Measurements from ENCODE around the gene TMBIM1.
A peak's percentile ranks its signal among the peaks of the same experiment; 100 is the strongest.

TMBIM1 gene

DNA sequence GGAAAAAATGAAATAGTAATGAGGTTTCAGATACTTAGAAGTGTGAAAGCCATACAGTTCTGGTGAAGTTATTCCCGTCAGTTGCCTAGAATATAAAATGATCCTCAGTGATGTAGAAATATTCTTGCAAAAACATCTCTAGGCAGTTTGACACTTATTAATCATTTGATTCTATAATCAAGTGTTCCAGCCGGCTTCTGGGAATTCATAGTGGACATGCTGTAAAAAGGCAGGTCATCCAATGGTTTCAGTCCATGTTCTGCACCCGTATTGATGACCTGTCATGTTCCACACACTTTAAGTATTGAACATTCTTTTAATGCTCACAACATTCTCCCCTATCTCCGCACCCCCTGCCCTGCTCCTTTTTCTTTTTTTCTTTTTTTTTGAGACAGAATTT is 55.5 kb downstream of the TMBIM1 start:
- H3K9me3 ChIP-seq (ENCODE audit: control insufficient read depth, low read length): no peaks in the 10 kb centered on the region
- no peak overlapping the region for H3K9ac ChIP-seq (ENCODE audit: low read length)
- no peak for DNase-seq (ENCODE audit: low read depth)
- H3K4me3 ChIP-seq (ENCODE audit: low read length): no peak overlapping the region
- peaks cover 8% of the 10 kb centered on the region for H3K4me1 ChIP-seq (ENCODE audit: control insufficient read depth, insufficient read depth, low read length)
- no peaks in the 10 kb centered on the region for H3K27me3 ChIP-seq (replicated peaks; ENCODE audit: control insufficient read depth, insufficient read depth, low read length)
- H3K36me3 ChIP-seq (ENCODE audit: control insufficient read depth, insufficient read depth, low read length, severe bottlenecking): peaks cover 97% of the 10 kb centered on the region

GRCh38 chr2:218235017-218235416 is 57.3 kb downstream of the TMBIM1 start:
- Histone ChIP-seq H3K4me3 (ENCODE audit: low read length) (no peak overlapping the region), H3K9ac (ENCODE audit: low read length) (peak overlapping the region; percentile 24), H3K27me3 (replicated peaks; ENCODE audit: control insufficient read depth, insufficient read depth, low read length) (no peaks in the 10 kb centered on the region), H3K4me1 (ENCODE audit: control insufficient read depth, insufficient read depth, low read length) (peaks cover 19% of the 10 kb centered on the region), H3K9me3 (ENCODE audit: control insufficient read depth, low read length) (no peaks in the 10 kb centered on the region), H3K36me3 (ENCODE audit: control insufficient read depth, insufficient read depth, low read length, severe bottlenecking) (peaks cover 97% of the 10 kb centered on the region)
- DNase-seq (ENCODE audit: low read depth): no peak

GRCh38 chr2:218234521-218234920 is 57.8 kb downstream of the TMBIM1 start:
- no peak overlapping the region for H3K4me3 ChIP-seq (ENCODE audit: low read length)
- H3K9ac ChIP-seq (ENCODE audit: low read length): peak overlapping the region; percentile 24
- DNase-seq (ENCODE audit: low read depth): no peak
- H3K9me3 ChIP-seq (ENCODE audit: control insufficient read depth, low read length): no peaks in the 10 kb centered on the region
- no peaks in the 10 kb centered on the region for H3K27me3 ChIP-seq (replicated peaks; ENCODE audit: control insufficient read depth, insufficient read depth, low read length)
- peaks cover 24% of the 10 kb centered on the region for H3K4me1 ChIP-seq (ENCODE audit: control insufficient read depth, insufficient read depth, low read length)
- H3K36me3 ChIP-seq (ENCODE audit: control insufficient read depth, insufficient read depth, low read length, severe bottlenecking): peaks cover 97% of the 10 kb centered on the region

- Histone ChIP-seq H3K4me3 (ENCODE audit: low read length) (no peak overlapping the region), H3K9me3 (ENCODE audit: control insufficient read depth, low read length) (no peaks in the 10 kb centered on the region), H3K36me3 (ENCODE audit: control insufficient read depth, insufficient read depth, low read length, severe bottlenecking) (peaks cover 96% of the 10 kb centered on the region), H3K9ac (ENCODE audit: low read length) (no peak overlapping the region), H3K4me1 (ENCODE audit: control insufficient read depth, insufficient read depth, low read length) (peaks cover 31% of the 10 kb centered on the region), H3K27me3 (replicated peaks; ENCODE audit: control insufficient read depth, insufficient read depth, low read length) (no peaks in the 10 kb centered on the region)
- DNase-seq (ENCODE audit: low read depth): no peak
These were observed 58.8 kb downstream of the TMBIM1 start for GRCh38 chr2:218233543-218233942.

DNA sequence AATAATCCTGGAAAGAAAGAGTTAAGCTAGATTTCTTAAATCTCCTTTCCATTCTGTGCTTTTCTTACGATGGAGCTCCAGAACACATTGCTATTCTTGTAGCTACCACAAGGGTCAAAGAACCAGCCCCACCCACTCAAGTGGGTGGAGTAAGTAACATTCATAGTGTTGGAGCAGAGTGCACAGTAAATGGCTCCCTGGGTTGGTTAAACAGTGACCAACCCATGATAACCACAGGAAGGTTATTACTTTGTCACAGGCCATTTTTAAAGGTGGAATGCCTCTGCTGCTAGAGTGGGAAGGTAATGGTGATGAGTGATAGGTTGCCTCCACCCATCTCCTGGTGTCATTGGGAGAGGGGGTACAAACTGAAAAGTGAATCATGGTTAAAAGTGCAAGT is 61.4 kb downstream of the TMBIM1 start:
- H3K4me1 ChIP-seq (ENCODE audit: control insufficient read depth, insufficient read depth, low read length): peaks cover 33% of the 10 kb centered on the region
- DNase-seq (ENCODE audit: low read depth): peak; percentile 54
- H3K36me3 ChIP-seq (ENCODE audit: control insufficient read depth, insufficient read depth, low read length, severe bottlenecking): peaks cover 92% of the 10 kb centered on the region

GRCh38 chr2:218229851-218230250 is 62.5 kb downstream of the TMBIM1 start:
- Histone ChIP-seq H3K4me3 (ENCODE audit: low read length) (no peak overlapping the region), H3K9me3 (ENCODE audit: control insufficient read depth, low read length) (no peaks in the 10 kb centered on the region), H3K36me3 (ENCODE audit: control insufficient read depth, insufficient read depth, low read length, severe bottlenecking) (peaks cover 92% of the 10 kb centered on the region), H3K4me1 (ENCODE audit: control insufficient read depth, insufficient read depth, low read length) (peaks cover 29% of the 10 kb centered on the region), H3K27me3 (replicated peaks; ENCODE audit: control insufficient read depth, insufficient read depth, low read length) (no peaks in the 10 kb centered on the region), H3K9ac (ENCODE audit: low read length) (peak overlapping the region; percentile 41)
- DNase-seq (ENCODE audit: low read depth): peak; percentile 38

More for the DNA sequence above, 61.4 kb downstream of the TMBIM1 start:
- no peak overlapping the region for H3K4me3 ChIP-seq (ENCODE audit: low read length)
- no peaks in the 10 kb centered on the region for H3K27me3 ChIP-seq (replicated peaks; ENCODE audit: control insufficient read depth, insufficient read depth, low read length)
- H3K9me3 ChIP-seq (ENCODE audit: control insufficient read depth, low read length): no peaks in the 10 kb centered on the region
- no peak overlapping the region for H3K9ac ChIP-seq (ENCODE audit: low read length)

DNA sequence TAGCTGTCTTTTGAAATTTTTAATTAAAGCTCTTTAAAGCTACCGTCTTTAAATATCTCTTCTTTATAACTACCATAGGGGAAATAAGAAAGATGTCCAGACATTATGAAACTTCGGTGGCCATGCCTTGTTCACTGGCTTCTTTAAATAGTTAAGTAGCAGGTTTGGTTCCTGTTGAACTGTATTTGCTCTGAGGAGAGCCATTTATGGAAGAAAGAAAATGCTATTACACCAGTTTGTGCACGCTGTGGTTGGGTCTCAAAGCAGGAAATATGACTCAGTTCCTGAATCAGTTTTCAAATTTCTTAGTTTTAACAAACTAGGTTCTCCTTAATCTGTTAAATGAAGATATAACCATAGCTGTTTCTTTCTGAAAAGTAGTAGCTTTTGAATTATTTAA is 63.1 kb downstream of the TMBIM1 start:
- Histone ChIP-seq H3K4me3 (ENCODE audit: low read length) (no peak overlapping the region), H3K4me1 (ENCODE audit: control insufficient read depth, insufficient read depth, low read length) (peaks cover 29% of the 10 kb centered on the region), H3K27me3 (replicated peaks; ENCODE audit: control insufficient read depth, insufficient read depth, low read length) (no peaks in the 10 kb centered on the region), H3K36me3 (ENCODE audit: control insufficient read depth, insufficient read depth, low read length, severe bottlenecking) (peaks cover 92% of the 10 kb centered on the region), H3K9me3 (ENCODE audit: control insufficient read depth, low read length) (no peaks in the 10 kb centered on the region), H3K9ac (ENCODE audit: low read length) (peak overlapping the region; percentile 41)
- DNase-seq (ENCODE audit: low read depth): peak; percentile 73

DNA sequence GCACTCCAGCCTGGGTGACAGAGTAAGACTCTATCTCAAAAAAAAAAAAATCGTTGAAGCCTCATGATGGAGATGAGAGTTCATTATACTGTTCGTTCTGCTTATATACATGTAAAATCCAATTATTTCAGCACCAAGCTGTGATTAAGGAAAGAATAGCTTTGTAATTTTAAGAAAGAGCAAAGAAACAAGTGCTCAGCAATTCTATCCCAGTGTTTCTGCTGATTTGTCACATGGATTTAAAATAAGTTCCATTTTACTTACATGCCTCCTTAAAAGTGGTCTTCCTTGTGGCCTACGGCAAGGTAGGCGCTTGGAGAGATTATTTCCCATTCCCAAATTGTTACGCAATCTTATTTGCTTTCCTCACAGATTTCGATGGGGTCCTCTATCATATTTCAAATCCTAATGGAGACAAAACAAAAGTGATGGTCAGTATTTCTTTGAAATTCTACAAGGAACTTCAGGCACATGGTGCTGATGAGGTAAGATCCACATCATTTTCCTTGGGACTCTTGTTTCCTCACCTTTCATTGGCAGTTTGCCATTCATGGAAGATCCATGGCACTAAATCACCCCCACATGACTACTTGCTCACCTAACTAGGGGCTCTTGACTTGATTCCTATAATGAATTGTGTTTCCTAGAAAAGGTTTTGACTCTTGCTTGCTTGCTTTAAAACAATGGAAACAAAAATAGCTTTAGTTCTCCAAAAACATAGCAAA is 63.8 kb downstream of the TMBIM1 start:
- no peaks in the 10 kb centered on the region for H3K27me3 ChIP-seq (replicated peaks; ENCODE audit: control insufficient read depth, insufficient read depth, low read length)
- peaks cover 89% of the 10 kb centered on the region for H3K36me3 ChIP-seq (ENCODE audit: control insufficient read depth, insufficient read depth, low read length, severe bottlenecking)
- peaks cover 36% of the 10 kb centered on the region for H3K4me1 ChIP-seq (ENCODE audit: control insufficient read depth, insufficient read depth, low read length)
- peak overlapping the region; percentile 41 for H3K9ac ChIP-seq (ENCODE audit: low read length)
- H3K9me3 ChIP-seq (ENCODE audit: control insufficient read depth, low read length): no peaks in the 10 kb centered on the region
- peak; percentile 11 for DNase-seq (ENCODE audit: low read depth)
- no peak overlapping the region for H3K4me3 ChIP-seq (ENCODE audit: low read length)

DNA sequence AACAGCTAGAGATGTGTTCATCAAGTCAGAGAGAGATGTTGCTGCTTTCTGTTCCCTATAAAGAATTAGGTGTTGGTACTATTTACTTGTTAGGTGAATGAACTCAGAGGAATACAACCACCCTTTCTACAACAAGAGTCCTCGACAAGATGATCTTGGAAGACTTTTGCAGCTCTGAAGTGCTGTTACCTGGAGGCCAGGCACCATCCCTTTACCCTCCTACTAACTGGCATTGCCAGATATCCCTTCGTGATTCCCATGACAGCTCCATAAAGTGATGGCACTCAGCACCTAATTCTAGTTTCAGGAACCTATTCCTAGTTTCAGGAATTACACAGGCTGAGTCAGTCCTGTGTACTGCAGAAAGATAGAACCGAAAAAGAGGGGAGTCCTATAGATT is 65.4 kb downstream of the TMBIM1 start:
- Histone ChIP-seq H3K9me3 (ENCODE audit: control insufficient read depth, low read length) (no peaks in the 10 kb centered on the region), H3K9ac (ENCODE audit: low read length) (no peak overlapping the region), H3K36me3 (ENCODE audit: control insufficient read depth, insufficient read depth, low read length, severe bottlenecking) (peaks cover 78% of the 10 kb centered on the region), H3K4me1 (ENCODE audit: control insufficient read depth, insufficient read depth, low read length) (peaks cover 42% of the 10 kb centered on the region), H3K27me3 (replicated peaks; ENCODE audit: control insufficient read depth, insufficient read depth, low read length) (no peaks in the 10 kb centered on the region), H3K4me3 (ENCODE audit: low read length) (no peak overlapping the region)
- DNase-seq (ENCODE audit: low read depth): no peak
